Gastroesophageal sphincter (tissue), 3 donors: ENCODE results near the gene CTSO.

Experiments
- CTCF ChIP-seq, 4 experiments: fragments of 200-600 bp in 2 of 4; fragments of 450-650 bp in 2 of 4; sonication (generic) in 1 of 4; IDR thresholded peaks; one replicate each; pipeline ENCODE4 v1.5.1; 2017 to 2019; ENCODE audit warnings: antibody characterized with exemption in 4 of 4, mild to moderate bottlenecking in 2 of 4, moderate library complexity in 2 of 4
- POLR2AphosphoS5 ChIP-seq: sonication (generic); formaldehyde crosslinking; IDR thresholded peaks from one replicate; pipeline ENCODE4 v1.6.1; 2017; ENCODE audit warnings: antibody characterized with exemption

- TF ChIP-seq POLR2AphosphoS5 (no peak), CTCF (IDR thresholded peaks at IDR 0.05) (no peak)
Measured at GRCh38 chr4:155887847-155888570, 65.7 kb downstream of the CTSO start.
